ENCODE measurements around the gene ZFP57. TPM values are rescaled to one million over a fixed set of nuclear protein-coding genes. Genes with fewer than 3 reads are reported as not detected.

Gene ZFP57
- total RNA-seq, 2 donors from 2014 or later: not detected

GRCh38 chr6:29723262-29723665, 42.3 kb upstream of the ZFP57 start, which contains the start of gene HLA-F:
Gene HLA-F, plus strand, starts transcription at chr6:29723434. Its CDS starts 30 bp downstream, at chr6:29723464.
- Histone ChIP-seq H3K27ac (peak within 1 kb of the TSS; percentile 94), H3K4me1 (no peaks in the 10 kb centered on the region), H3K27me3 (no peaks in the 10 kb centered on the region), H3K36me3 (peaks cover 9% of the 10 kb centered on the region), H3K9ac (ENCODE audit: low read depth in 2 of 2, low read length in 2 of 2) (peak within 1 kb of the TSS; percentile 83 to 100), H3K9me3 (no peaks in the 10 kb centered on the region), H3K4me3 (peak within 1 kb of the TSS; percentile 72)
- intact Hi-C loops (cut with DNase I): no loop called here
- TF ChIP-seq, protein P1, sequence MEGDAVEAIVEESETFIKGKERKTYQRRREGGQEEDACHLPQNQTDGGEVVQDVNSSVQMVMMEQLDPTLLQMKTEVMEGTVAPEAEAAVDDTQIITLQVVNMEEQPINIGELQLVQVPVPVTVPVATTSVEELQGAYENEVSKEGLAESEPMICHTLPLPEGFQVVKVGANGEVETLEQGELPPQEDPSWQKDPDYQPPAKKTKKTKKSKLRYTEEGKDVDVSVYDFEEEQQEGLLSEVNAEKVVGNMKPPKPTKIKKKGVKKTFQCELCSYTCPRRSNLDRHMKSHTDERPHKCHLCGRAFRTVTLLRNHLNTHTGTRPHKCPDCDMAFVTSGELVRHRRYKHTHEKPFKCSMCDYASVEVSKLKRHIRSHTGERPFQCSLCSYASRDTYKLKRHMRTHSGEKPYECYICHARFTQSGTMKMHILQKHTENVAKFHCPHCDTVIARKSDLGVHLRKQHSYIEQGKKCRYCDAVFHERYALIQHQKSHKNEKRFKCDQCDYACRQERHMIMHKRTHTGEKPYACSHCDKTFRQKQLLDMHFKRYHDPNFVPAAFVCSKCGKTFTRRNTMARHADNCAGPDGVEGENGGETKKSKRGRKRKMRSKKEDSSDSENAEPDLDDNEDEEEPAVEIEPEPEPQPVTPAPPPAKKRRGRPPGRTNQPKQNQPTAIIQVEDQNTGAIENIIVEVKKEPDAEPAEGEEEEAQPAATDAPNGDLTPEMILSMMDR (IDR thresholded peaks at IDR 0.05): no peak
- DNase-seq: peak; percentile 89

- Histone ChIP-seq H3K9ac (ENCODE audit: low read depth in 2 of 2, low read length in 2 of 2) (no peak overlapping the region), H3K27ac (no peak overlapping the region), H3K9me3 (no peaks in the 10 kb centered on the region), H3K27me3 (no peaks in the 10 kb centered on the region), H3K4me1 (no peaks in the 10 kb centered on the region), H3K4me3 (no peak overlapping the region), H3K36me3 (no peaks in the 10 kb centered on the region)
- DNase-seq: no peak
- intact Hi-C loops (cut with DNase I): no loop called here
- TF ChIP-seq, protein P1 (IDR thresholded peaks at IDR 0.05): no peak
Measured at GRCh38 chr6:29720863-29721262, 39.9 kb upstream of the ZFP57 start.

DNA sequence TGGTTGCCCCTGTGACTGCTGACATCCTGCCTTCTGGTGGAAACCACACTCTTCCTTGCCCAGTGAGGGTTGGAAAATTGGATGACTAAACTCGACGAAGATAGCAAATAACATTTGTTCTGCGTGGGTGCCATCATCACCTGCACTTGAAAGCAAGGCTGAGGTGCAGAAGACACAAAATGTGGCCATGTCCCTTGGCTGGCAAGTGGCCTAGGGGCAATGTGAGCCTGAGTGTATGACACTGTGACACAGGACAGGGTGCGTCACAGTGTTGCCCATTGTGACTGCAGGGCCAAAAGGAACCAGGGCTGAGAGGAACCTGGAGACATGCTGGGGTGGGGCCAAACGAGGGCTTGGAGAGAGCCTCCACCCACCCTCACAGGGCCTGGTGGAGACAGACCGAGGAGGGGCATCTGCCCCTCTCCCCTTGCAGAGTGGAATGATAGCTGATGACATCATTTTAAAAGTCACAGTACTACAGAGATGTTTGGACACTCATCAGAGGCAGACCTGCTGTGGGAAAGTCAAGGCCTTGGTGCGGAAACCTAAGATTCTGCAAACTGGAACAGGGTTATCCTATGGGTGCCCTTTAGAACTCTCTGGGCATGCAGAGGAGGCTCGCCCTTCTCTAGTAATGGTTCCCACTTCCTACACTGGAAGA, 29.5 kb upstream of the ZFP57 start:
- no peaks in the 10 kb centered on the region for H3K9me3 ChIP-seq
- TF ChIP-seq, protein P1 (IDR thresholded peaks at IDR 0.05): no peak
- H3K36me3 ChIP-seq: no peaks in the 10 kb centered on the region
- no peaks in the 10 kb centered on the region for H3K27me3 ChIP-seq
- no peak for DNase-seq
- no peak overlapping the region for H3K9ac ChIP-seq (ENCODE audit: low read depth in 2 of 2, low read length in 2 of 2)
- no peak overlapping the region for H3K4me3 ChIP-seq
- intact Hi-C loops (cut with DNase I): no loop called here
- no peaks in the 10 kb centered on the region for H3K4me1 ChIP-seq
- no peak overlapping the region for H3K27ac ChIP-seq

- Histone ChIP-seq H3K4me3 (no peak overlapping the region), H3K9me3 (no peaks in the 10 kb centered on the region), H3K4me1 (no peaks in the 10 kb centered on the region), H3K9ac (ENCODE audit: low read depth in 2 of 2, low read length in 2 of 2) (no peak overlapping the region), H3K36me3 (no peaks in the 10 kb centered on the region), H3K27ac (no peak overlapping the region), H3K27me3 (no peaks in the 10 kb centered on the region)
- TF ChIP-seq, protein P1 (IDR thresholded peaks at IDR 0.05): no peak
- intact Hi-C loops (cut with DNase I): loop anchor here (10.0 kb wide), 2 partner anchors 126 to 306 kb away; no protein-coding TSS in a partner anchor
- no peak for DNase-seq
Measured at GRCh38 chr6:29709188-29709587, 28.2 kb upstream of the ZFP57 start.

- H3K9me3 ChIP-seq: no peaks in the 10 kb centered on the region
- H3K27me3 ChIP-seq: no peaks in the 10 kb centered on the region
- H3K27ac ChIP-seq: no peak overlapping the region
- intact Hi-C loops (cut with DNase I): loop anchor here (10.0 kb wide), 2 partner anchors 126 to 306 kb away; no protein-coding TSS in a partner anchor
- no peak overlapping the region for H3K4me3 ChIP-seq
- H3K36me3 ChIP-seq: no peaks in the 10 kb centered on the region
- no peak overlapping the region for H3K9ac ChIP-seq (ENCODE audit: low read depth in 2 of 2, low read length in 2 of 2)
- no peak for DNase-seq
- TF ChIP-seq, protein P1 (IDR thresholded peaks at IDR 0.05): no peak
- no peaks in the 10 kb centered on the region for H3K4me1 ChIP-seq
Measured at GRCh38 chr6:29708432-29709179, 27.7 kb upstream of the ZFP57 start.
